Lower leg skin (tissue), 3 donors: ENCODE results near the gene FGGY.

Experiments used
- POLR2A ChIP-seq, 2 donors: fragments of 450-650 bp; IDR thresholded peaks; one replicate each; pipeline ENCODE4 v1.6.1; 2016 to 2017; ENCODE audit warnings: antibody characterized with exemption in 2 of 2, mild to moderate bottlenecking in 1 of 2, moderate library complexity in 1 of 2
- TF ChIP-seq, protein P1 (sequence below), 3 donors: fragments of 450-650 bp; IDR thresholded peaks; one replicate each; pipeline ENCODE4 v1.5.1; 2016; ENCODE audit warnings: antibody characterized with exemption in 3 of 3, mild to moderate bottlenecking in 3 of 3, moderate library complexity in 2 of 3

- TF ChIP-seq, protein P1, sequence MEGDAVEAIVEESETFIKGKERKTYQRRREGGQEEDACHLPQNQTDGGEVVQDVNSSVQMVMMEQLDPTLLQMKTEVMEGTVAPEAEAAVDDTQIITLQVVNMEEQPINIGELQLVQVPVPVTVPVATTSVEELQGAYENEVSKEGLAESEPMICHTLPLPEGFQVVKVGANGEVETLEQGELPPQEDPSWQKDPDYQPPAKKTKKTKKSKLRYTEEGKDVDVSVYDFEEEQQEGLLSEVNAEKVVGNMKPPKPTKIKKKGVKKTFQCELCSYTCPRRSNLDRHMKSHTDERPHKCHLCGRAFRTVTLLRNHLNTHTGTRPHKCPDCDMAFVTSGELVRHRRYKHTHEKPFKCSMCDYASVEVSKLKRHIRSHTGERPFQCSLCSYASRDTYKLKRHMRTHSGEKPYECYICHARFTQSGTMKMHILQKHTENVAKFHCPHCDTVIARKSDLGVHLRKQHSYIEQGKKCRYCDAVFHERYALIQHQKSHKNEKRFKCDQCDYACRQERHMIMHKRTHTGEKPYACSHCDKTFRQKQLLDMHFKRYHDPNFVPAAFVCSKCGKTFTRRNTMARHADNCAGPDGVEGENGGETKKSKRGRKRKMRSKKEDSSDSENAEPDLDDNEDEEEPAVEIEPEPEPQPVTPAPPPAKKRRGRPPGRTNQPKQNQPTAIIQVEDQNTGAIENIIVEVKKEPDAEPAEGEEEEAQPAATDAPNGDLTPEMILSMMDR (IDR thresholded peaks at IDR 0.05) = no peak
- no peak for TF ChIP-seq POLR2A (IDR thresholded peaks at IDR 0.05)
These were observed 464.5 kb downstream of the FGGY start for GRCh38 chr1:59761443-59761842.
